PC-3 (cell line): ENCODE measurements around the gene TBC1D16. TPM values are rescaled to one million over a fixed set of nuclear protein-coding genes. Genes with fewer than 3 reads are reported as not detected.
"Not testable (repeated sequence)": the region's sequence is repeated elsewhere in the genome, so short reads cannot be mapped to it uniquely, and the experiment has no call there.

ENCODE experiments used
- ATAC-seq: fragments of 200-7000 bp; cut with Tn5 transposase; 2 replicates; pipeline ENCODE4 v1.9.1; 2020; ENCODE audit warnings: mild to moderate bottlenecking, moderate library complexity
- BruUV-seq: library from RNA; stranded (reverse); fragments of 400-500 nt; replicated peaks from 2 replicates; lab custom pipeline; 2021; lab: Mats Ljungman, UMichigan
- CTCF ChIA-PET: fragments of 300-600 bp; sonication (Branson Sonifier 250); formaldehyde crosslinking; loops from one replicate; lab custom pipeline; 2022; ENCODE audit warnings: antibody characterized with exemption; lab: Charles Lee
- POLR2A ChIA-PET: fragments of 300-600 bp; sonication (Branson Sonifier 250); formaldehyde crosslinking; loops from one replicate; lab custom pipeline; 2022; ENCODE audit warnings: antibody characterized with exemption; ENCODE audit not compliant: unreplicated experiment; lab: Charles Lee
- DNase-seq: peaks from one replicate; pipeline ENCODE4 v3.0.0-alpha.2; 2015
- H2AFZ ChIP-seq: fragments of 300-600 bp; sonication (generic); 2 replicates; pipeline ENCODE4 v1.6.0; 2016; ENCODE audit warnings: antibody characterized with exemption, low read length
- H3F3A ChIP-seq: fragments of 300-600 bp; sonication (generic); one replicate; pipeline ENCODE4 v1.6.0; 2017; ENCODE audit warnings: antibody characterized with exemption, low read length, control low read depth, mild to moderate bottlenecking; ENCODE audit not compliant: unreplicated experiment
- H3K27ac ChIP-seq: fragments of 300-600 bp; sonication (generic); 2 replicates; pipeline ENCODE4 v1.5.1; 2016; ENCODE audit warnings: mild to moderate bottlenecking, low read length
- H3K27me3 ChIP-seq: fragments of 300-600 bp; sonication (generic); 2 replicates; pipeline ENCODE4 v1.6.1; 2016; ENCODE audit warnings: low read length, mixed read lengths
- H3K36me3 ChIP-seq: fragments of 300-600 bp; sonication (generic); 2 replicates; pipeline ENCODE4 v1.6.1; 2016; ENCODE audit warnings: low read depth, mixed run types, low read length, mixed read lengths
- H3K4me1 ChIP-seq: fragments of 300-600 bp; sonication (generic); 2 replicates; pipeline ENCODE4 v1.5.1; 2016; ENCODE audit warnings: low read length; ENCODE audit not compliant: insufficient read depth
- H3K4me2 ChIP-seq: fragments of 300-600 bp; sonication (generic); 2 replicates; pipeline ENCODE4 v1.6.0; 2016; ENCODE audit warnings: low read length
- H3K4me3 ChIP-seq: fragments of 300-600 bp; sonication (generic); 2 replicates; pipeline ENCODE4 v1.5.1; 2016; ENCODE audit warnings: mild to moderate bottlenecking, low read length, mixed read lengths
- H3K79me2 ChIP-seq: fragments of 300-600 bp; sonication (generic); 2 replicates; pipeline ENCODE4 v1.6.1; 2017; ENCODE audit warnings: low read length, mixed read lengths
- H3K9ac ChIP-seq: fragments of 300-600 bp; sonication (generic); 2 replicates; pipeline ENCODE4 v1.6.0; 2016; ENCODE audit warnings: mild to moderate bottlenecking, low read length
- H3K9me2 ChIP-seq: fragments of 300-600 bp; sonication (generic); replicated peaks from 2 replicates; pipeline ENCODE4 v1.6.1; 2016; ENCODE audit warnings: mixed run types, low read length, mixed read lengths
- H3K9me3 ChIP-seq: fragments of 300-600 bp; sonication (generic); 2 replicates; pipeline ENCODE4 v1.6.1; 2016; ENCODE audit warnings: low read length, mixed read lengths
- H4K20me1 ChIP-seq: fragments of 300-600 bp; sonication (generic); 2 replicates; pipeline ENCODE4 v1.6.1; 2016; ENCODE audit warnings: low read length, mixed read lengths
- CTCF ChIP-seq: fragments of 300-600 bp; sonication (generic); conservative IDR thresholded peaks from 2 replicates; pipeline ENCODE4 v1.5.1; 2017; ENCODE audit warnings: antibody characterized with exemption, low read depth, mild to moderate bottlenecking, low read length
- EZH2 ChIP-seq: fragments of 300-600 bp; sonication (generic); IDR thresholded peaks from one replicate; pipeline ENCODE4 v1.6.1; 2017; ENCODE audit warnings: antibody characterized with exemption, mild to moderate bottlenecking, low read length; ENCODE audit not compliant: unreplicated experiment
- EZH2phosphoT487 ChIP-seq: fragments of 300-600 bp; sonication (generic); IDR thresholded peaks from 2 replicates; pipeline ENCODE4 v1.6.1; 2018; ENCODE audit warnings: mild to moderate bottlenecking, antibody characterized with exemption, low read length, borderline replicate concordance
- intact Hi-C: fragments of 100-400 bp; cut with micrococcal nuclease; formaldehyde crosslinking; loops from 2 replicates; pipeline ENCODE4 v1.9.0; 2023
- total RNA-seq: library from RNA; depleted of rRNA; stranded (reverse); fragments of >200 nt; gene quantifications from 2 replicates; pipeline ENCODE4 v1.2.3, GENCODE V29; 2014

The TBC1D16 gene
- total RNA-seq, 1 experiment from 2014 or later = 23.7 TPM

DNA sequence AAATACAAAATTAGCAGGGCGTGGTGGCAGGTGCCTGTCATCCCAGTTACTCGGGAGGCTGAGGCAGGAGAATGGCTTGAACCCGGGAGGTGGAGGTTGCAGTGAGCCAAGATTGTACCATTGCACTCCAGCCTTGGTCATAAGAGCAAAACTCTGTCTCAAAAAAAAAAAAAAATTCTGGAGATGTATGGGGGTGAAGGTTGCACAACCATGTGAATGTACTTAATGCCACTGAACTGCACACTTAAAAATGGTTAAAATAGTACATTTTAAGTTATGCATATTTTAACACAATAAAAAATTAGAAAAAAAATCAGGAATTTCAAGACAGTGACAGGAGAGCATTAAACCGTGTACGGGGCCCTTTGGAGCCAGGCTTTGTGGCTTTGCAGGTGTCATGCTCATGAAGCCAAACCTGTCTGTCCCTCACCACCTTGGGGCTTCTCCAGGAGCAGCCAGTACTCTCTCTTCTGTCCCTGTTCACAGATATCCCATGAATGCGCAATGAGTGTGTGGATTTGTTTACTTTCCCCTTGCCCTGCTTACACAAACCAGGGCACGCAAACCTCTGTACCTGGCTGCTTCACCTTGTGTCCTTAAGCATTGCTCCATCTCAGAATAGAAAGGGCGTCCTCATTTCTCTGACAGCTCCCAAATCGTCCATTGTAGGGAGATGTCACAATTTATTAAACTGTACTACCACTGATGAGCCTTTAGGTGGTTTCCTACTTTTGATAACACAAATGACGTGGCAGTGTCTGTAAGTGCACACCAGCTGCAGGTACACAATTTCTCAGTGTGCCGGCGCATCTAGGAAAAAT, 138.2 kb downstream of the TBC1D16 start:
- H3K27ac ChIP-seq = no peak overlapping the region
- H2AFZ ChIP-seq = no peak overlapping the region
- no peak overlapping the region for H3K9ac ChIP-seq
- H3K27me3 ChIP-seq = peaks cover 31% of the 10 kb centered on the region
- H4K20me1 ChIP-seq = no peaks in the 10 kb centered on the region
- ATAC-seq = peak; percentile 90
- H3K4me3 ChIP-seq = no peak overlapping the region
- no peaks in the 10 kb centered on the region for H3K36me3 ChIP-seq
- no TSS peak for BruUV-seq
- no peaks in the 10 kb centered on the region for H3K79me2 ChIP-seq
- no peaks in the 10 kb centered on the region for H3F3A ChIP-seq
- intact Hi-C loops = no loop called here
- CTCF ChIA-PET = interaction anchor here (0.6 kb wide), 1 partner anchor 16 kb away, joined by 6 read pairs; no protein-coding TSS in a partner anchor
- POLR2A ChIA-PET = no interaction called here
- no peaks in the 10 kb centered on the region for H3K9me3 ChIP-seq
- H3K9me2 ChIP-seq = 0 out of 2 replicates have a peak, but pooled peaks cover 4% of the 10 kb centered on the region
- TF ChIP-seq EZH2 (no peak), EZH2phosphoT487 (no peak), CTCF (peak; percentile 36; the same call in 1 of the 2 replicates)
- peak overlapping the region; percentile 34 for H3K4me2 ChIP-seq
- DNase-seq = peak; percentile 52
- peaks cover 13% of the 10 kb centered on the region; the same call in 1 of the 2 replicates for H3K4me1 ChIP-seq

DNA sequence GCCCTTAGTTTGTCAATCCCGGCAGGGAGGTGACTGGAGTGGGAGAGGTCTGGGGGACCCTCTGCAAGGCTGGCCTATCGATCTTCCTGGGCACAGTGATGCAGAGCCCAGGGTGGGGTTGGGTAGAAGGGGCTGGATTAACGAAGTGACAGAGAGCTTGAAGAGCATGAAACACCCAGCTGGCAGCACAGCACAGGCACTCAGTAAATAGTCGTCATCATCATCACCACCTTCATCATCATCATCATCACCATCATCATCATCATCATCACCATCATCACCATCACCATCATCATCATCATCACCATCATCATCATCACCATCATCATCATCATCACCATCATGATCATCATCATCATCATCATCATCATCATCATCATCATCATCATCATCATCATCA, 142.2 kb downstream of the TBC1D16 start:
- POLR2A ChIA-PET, H3K4me3 ChIP-seq, H4K20me1 ChIP-seq, H2AFZ ChIP-seq, intact Hi-C loops, H3F3A ChIP-seq, H3K4me2 ChIP-seq, H3K79me2 ChIP-seq, CTCF ChIA-PET, H3K27ac ChIP-seq, H3K36me3 ChIP-seq, BruUV-seq, H3K27me3 ChIP-seq, ATAC-seq, H3K9me2 ChIP-seq, DNase-seq, H3K9ac ChIP-seq, H3K9me3 ChIP-seq: not testable (repeated sequence)
- peaks cover 13% of the 10 kb centered on the region; the same call in 1 of the 2 replicates for H3K4me1 ChIP-seq

- POLR2A ChIA-PET = no interaction called here
- CTCF ChIA-PET = no interaction called here
- DNase-seq = peak; percentile 85
Observed at GRCh38 chr17:79892457-79893241, 143.0 kb downstream of the TBC1D16 start.

More at GRCh38 chr17:79892457-79893241, 143.0 kb downstream of the TBC1D16 start:
- Histone ChIP-seq H3K79me2 (no peaks in the 10 kb centered on the region), H3K27me3 (peaks cover 7% of the 10 kb centered on the region; the same call in 1 of the 2 replicates), H2AFZ (no peak overlapping the region), H3F3A (no peaks in the 10 kb centered on the region), H3K4me1 (peaks cover 9% of the 10 kb centered on the region; the same call in 1 of the 2 replicates), H3K36me3 (no peaks in the 10 kb centered on the region), H4K20me1 (no peaks in the 10 kb centered on the region), H3K27ac (no peak overlapping the region), H3K9me3 (no peaks in the 10 kb centered on the region), H3K9me2 (0 out of 2 replicates have a peak, but pooled peaks cover 4% of the 10 kb centered on the region), H3K4me2 (no peak overlapping the region), H3K9ac (no peak overlapping the region), H3K4me3 (no peak overlapping the region)
- no peak for TF ChIP-seq CTCF
- TF ChIP-seq EZH2phosphoT487 = no peak
- TF ChIP-seq EZH2 = no peak
- peak; percentile 78 for ATAC-seq
- no TSS peak for BruUV-seq
- intact Hi-C loops = no loop called here
